HUES48 (cell line): ENCODE results near the gene RASGEF1B.

Experiments used
- H3K27ac ChIP-seq: one replicate; pipeline ENCODE4 v1.7.0; 2013; ENCODE audit warnings: low read depth, low read length, inconsistent platforms
- H3K27me3 ChIP-seq: 2 replicates; pipeline ENCODE4 v1.6.1; 2013; ENCODE audit warnings: mild to moderate bottlenecking, low read length; ENCODE audit not compliant: control insufficient read depth, insufficient read depth
- H3K36me3 ChIP-seq: 2 replicates; pipeline ENCODE4 v1.6.1; 2013; ENCODE audit warnings: low read length; ENCODE audit not compliant: control insufficient read depth, insufficient read depth
- H3K4me1 ChIP-seq: 2 replicates; pipeline ENCODE4 v1.6.1; 2013; ENCODE audit warnings: mild to moderate bottlenecking, low read length; ENCODE audit not compliant: control insufficient read depth, insufficient read depth
- H3K4me3 ChIP-seq: 2 replicates; pipeline ENCODE4 v1.5.1; 2013; ENCODE audit warnings: mild to moderate bottlenecking, low read depth, low read length
- H3K9ac ChIP-seq: 2 replicates; pipeline ENCODE4 v1.6.1; 2013; ENCODE audit warnings: mild to moderate bottlenecking, low read depth, low read length, moderate library complexity
- H3K9me3 ChIP-seq: 2 replicates; pipeline ENCODE4 v1.6.1; 2013; ENCODE audit warnings: low read length; ENCODE audit not compliant: control insufficient read depth, insufficient read depth

The RASGEF1B gene

DNA sequence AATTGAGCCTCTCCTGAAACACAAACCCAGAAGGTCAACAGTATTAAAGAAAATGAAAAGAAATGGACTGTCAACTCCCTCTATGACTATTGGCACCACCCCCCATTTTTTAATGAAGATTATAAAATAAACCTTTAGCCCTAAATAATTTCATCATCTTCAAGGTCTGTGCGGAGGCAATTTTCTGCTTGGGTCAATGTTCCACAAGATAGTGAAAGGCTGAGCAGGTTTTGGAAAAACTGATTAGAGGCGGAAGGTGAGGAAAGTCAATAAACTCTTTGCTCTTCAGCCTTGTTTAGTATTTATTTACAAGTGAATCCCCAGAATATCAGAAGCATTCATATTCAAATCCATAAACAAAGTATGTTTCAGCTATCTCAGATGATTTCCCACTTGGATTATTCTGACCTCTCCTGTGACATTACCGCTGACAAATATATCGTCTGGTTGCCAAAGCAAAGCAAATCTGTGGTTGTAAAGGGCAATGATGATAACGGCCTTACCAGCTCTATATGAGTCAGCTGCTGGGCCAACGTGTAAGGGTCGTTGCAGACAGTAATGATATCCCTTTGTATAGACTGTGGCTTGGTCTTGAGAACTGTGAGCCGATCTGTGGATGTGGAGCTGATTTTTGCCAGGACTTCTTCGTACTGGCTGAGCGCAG is 24.0 kb downstream of the RASGEF1B start:
- Histone ChIP-seq H3K27ac (no peak overlapping the region), H3K4me3 (no peak overlapping the region), H3K36me3 (peaks cover 19% of the 10 kb centered on the region), H3K9me3 (no peaks in the 10 kb centered on the region), H3K4me1 (peaks cover 16% of the 10 kb centered on the region; the same call in 1 of the 2 replicates), H3K27me3 (no peaks in the 10 kb centered on the region), H3K9ac (no peak overlapping the region)

GRCh38 chr4:81446634-81447033 is 25.1 kb downstream of the RASGEF1B start:
- Histone ChIP-seq H3K9me3 (no peaks in the 10 kb centered on the region), H3K4me3 (no peak overlapping the region), H3K27me3 (no peaks in the 10 kb centered on the region), H3K9ac (no peak overlapping the region), H3K27ac (no peak overlapping the region), H3K36me3 (peaks cover 21% of the 10 kb centered on the region), H3K4me1 (peaks cover 12% of the 10 kb centered on the region; the same call in 1 of the 2 replicates)

GRCh38 chr4:81445196-81445595 is 26.5 kb downstream of the RASGEF1B start:
- H3K4me1 ChIP-seq: peaks cover 12% of the 10 kb centered on the region; the same call in 1 of the 2 replicates
- H3K27me3 ChIP-seq: no peaks in the 10 kb centered on the region
- peaks cover 26% of the 10 kb centered on the region for H3K36me3 ChIP-seq
- H3K9me3 ChIP-seq: no peaks in the 10 kb centered on the region
- H3K4me3 ChIP-seq: no peak overlapping the region
- H3K9ac ChIP-seq: no peak overlapping the region
- H3K27ac ChIP-seq: no peak overlapping the region

GRCh38 chr4:81442484-81443085 is 29.1 kb downstream of the RASGEF1B start:
- Histone ChIP-seq H3K4me1 (peaks cover 11% of the 10 kb centered on the region; the same call in 1 of the 2 replicates), H3K9me3 (no peaks in the 10 kb centered on the region), H3K4me3 (no peak overlapping the region), H3K9ac (no peak overlapping the region), H3K27me3 (no peaks in the 10 kb centered on the region), H3K27ac (no peak overlapping the region), H3K36me3 (peaks cover 36% of the 10 kb centered on the region)

GRCh38 chr4:81440949-81441348 is 30.8 kb downstream of the RASGEF1B start:
- Histone ChIP-seq H3K36me3 (peaks cover 30% of the 10 kb centered on the region), H3K4me1 (no peaks in the 10 kb centered on the region), H3K4me3 (no peak overlapping the region), H3K27ac (no peak overlapping the region), H3K27me3 (no peaks in the 10 kb centered on the region), H3K9ac (no peak overlapping the region), H3K9me3 (no peaks in the 10 kb centered on the region)

DNA sequence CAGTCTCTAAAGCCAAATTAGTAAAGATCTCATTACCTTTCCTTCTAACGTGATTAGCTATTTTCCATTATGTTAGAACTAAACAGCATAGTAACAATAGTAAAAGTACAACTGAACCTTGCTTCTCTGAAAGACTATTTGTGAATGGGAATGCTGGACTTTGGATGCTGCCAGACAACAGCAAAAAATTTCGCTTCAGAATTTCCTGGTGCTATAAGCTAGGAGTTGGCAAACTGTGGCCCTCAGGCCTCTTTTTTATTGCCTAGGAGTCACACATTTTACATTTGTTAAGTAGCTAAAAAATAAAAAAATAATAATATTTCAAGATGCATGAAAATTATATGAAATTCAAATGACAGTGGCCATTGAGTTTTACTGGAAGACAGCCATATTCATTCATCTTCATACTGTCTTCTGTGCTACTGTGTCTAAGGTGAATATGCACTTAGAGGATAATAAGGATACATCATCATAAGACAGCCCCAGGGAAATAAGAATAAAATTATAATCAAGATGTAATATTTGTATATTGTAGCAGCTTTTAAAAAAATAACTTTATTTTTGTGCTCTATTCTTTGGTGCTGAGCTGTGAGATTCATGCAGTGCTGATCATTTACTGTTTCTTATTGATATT is 34.6 kb downstream of the RASGEF1B start:
- H3K27ac ChIP-seq: no peak overlapping the region

GRCh38 chr4:81436096-81436495 is 35.6 kb downstream of the RASGEF1B start:
- Histone ChIP-seq H3K9ac (no peak overlapping the region), H3K4me1 (no peaks in the 10 kb centered on the region), H3K36me3 (peaks cover 29% of the 10 kb centered on the region)

More for the DNA sequence above, 34.6 kb downstream of the RASGEF1B start:
- Histone ChIP-seq H3K4me1 (no peaks in the 10 kb centered on the region), H3K4me3 (no peak overlapping the region), H3K9ac (no peak overlapping the region), H3K36me3 (peaks cover 21% of the 10 kb centered on the region; the same call in 1 of the 2 replicates), H3K27me3 (no peaks in the 10 kb centered on the region), H3K9me3 (no peaks in the 10 kb centered on the region)

DNA sequence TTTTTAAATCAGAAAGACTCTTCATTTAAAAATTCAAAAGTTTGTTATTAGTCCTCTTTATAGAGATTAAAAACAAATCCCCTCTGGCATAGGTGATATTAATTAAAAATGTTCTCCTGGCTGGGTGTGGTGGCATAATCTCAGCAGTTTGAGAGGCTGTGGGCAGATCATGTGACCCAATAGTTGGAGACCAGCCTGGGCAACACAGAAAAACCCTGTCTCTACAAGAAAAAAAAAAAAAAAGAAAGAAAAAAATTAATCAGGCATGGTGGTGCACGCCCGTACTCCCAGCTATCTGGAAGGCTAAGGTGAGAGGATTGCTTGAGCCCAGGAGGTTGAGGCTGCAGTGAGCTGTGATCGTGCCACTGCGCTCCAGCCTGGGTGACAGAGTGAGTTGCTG is 38.9 kb downstream of the RASGEF1B start:
- Histone ChIP-seq H3K9me3 (no peaks in the 10 kb centered on the region), H3K27me3 (no peaks in the 10 kb centered on the region), H3K4me1 (peaks cover 3% of the 10 kb centered on the region; the same call in 1 of the 2 replicates), H3K4me3 (no peak overlapping the region), H3K36me3 (peaks cover 14% of the 10 kb centered on the region), H3K9ac (no peak overlapping the region), H3K27ac (no peak overlapping the region)

More at GRCh38 chr4:81436096-81436495, 35.6 kb downstream of the RASGEF1B start:
- Histone ChIP-seq H3K4me3 (no peak overlapping the region), H3K27me3 (no peaks in the 10 kb centered on the region), H3K9me3 (no peaks in the 10 kb centered on the region), H3K27ac (no peak overlapping the region)

DNA sequence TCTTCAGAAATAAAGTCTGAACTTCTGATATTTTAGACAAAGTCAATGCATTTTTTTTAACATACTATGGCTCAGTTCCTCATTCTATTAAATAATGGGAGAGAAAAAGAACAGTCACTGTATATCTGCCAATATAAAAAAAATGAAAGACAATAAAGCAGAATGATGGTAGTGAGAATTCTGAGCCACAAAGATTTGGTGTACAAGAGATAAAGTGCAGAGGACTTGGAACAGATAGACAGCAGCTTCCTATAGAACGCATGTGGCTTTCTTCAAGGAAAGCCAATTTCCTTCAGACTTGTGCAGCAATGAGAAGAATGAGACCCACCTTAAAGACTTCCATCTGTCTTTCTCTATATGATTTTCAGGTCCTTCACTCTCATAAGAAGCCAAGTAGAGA is 39.7 kb downstream of the RASGEF1B start:
- Histone ChIP-seq H3K9ac (no peak overlapping the region), H3K4me3 (no peak overlapping the region), H3K27ac (no peak overlapping the region), H3K9me3 (no peaks in the 10 kb centered on the region), H3K36me3 (peaks cover 14% of the 10 kb centered on the region), H3K4me1 (peaks cover 12% of the 10 kb centered on the region), H3K27me3 (no peaks in the 10 kb centered on the region)

GRCh38 chr4:81429607-81430006 is 42.1 kb downstream of the RASGEF1B start:
- peaks cover 35% of the 10 kb centered on the region for H3K4me1 ChIP-seq
- no peak overlapping the region for H3K9ac ChIP-seq
- no peak overlapping the region for H3K4me3 ChIP-seq
- H3K27me3 ChIP-seq: no peaks in the 10 kb centered on the region
- H3K9me3 ChIP-seq: no peaks in the 10 kb centered on the region
- no peak overlapping the region for H3K27ac ChIP-seq
- H3K36me3 ChIP-seq: peaks cover 14% of the 10 kb centered on the region

- peaks cover 41% of the 10 kb centered on the region for H3K4me1 ChIP-seq
- H3K27me3 ChIP-seq: no peaks in the 10 kb centered on the region
- no peaks in the 10 kb centered on the region for H3K9me3 ChIP-seq
- H3K36me3 ChIP-seq: peaks cover 14% of the 10 kb centered on the region
- H3K27ac ChIP-seq: no peak overlapping the region
- no peak overlapping the region for H3K9ac ChIP-seq
- no peak overlapping the region for H3K4me3 ChIP-seq
Measured at GRCh38 chr4:81429031-81429430, 42.7 kb downstream of the RASGEF1B start.
